IMR-90 (cell line): Measurements from ENCODE around the gene PRKCH. TPM values are rescaled to one million over a fixed set of nuclear protein-coding genes. Genes with fewer than 3 reads are reported as not detected.

Source experiments
- ATAC-seq: fragments of 200-7000 bp; cut with Tn5 transposase; 2 replicates; pipeline ENCODE4 v1.9.1; 2020; ENCODE audit warnings: low read depth, mild to moderate bottlenecking, moderate library complexity
- BruUV-seq: library from RNA; stranded (reverse); fragments of 400-500 nt; replicated peaks from 2 replicates; lab custom pipeline; 2021; lab: Mats Ljungman, UMichigan
- CTCF ChIA-PET: fragments of 300-600 bp; formaldehyde crosslinking; extraction: SDS; loops from one replicate; lab custom pipeline; 2021; ENCODE audit warnings: antibody characterized with exemption; lab: Yijun Ruan, JAX
- POLR2A ChIA-PET: fragments of 300-600 bp; sonication (Branson Sonifier 250); formaldehyde crosslinking; loops from one replicate; lab custom pipeline; 2022; ENCODE audit warnings: antibody characterized with exemption; ENCODE audit not compliant: unreplicated experiment; lab: Charles Lee
- DNase-seq: peaks from one replicate; pipeline ENCODE4 v3.0.0; 2013
- H2AFZ ChIP-seq: replicated peaks from 2 replicates; pipeline ENCODE3; 2013; ENCODE audit warnings: low read length, mild to moderate bottlenecking; ENCODE audit not compliant: poor library complexity
- H2AK5ac ChIP-seq: 2 replicates; pipeline ENCODE4 v1.6.1; 2013; ENCODE audit warnings: low read depth, low read length, inconsistent platforms
- H2AK9ac ChIP-seq: replicated peaks from 2 replicates; pipeline ENCODE3; 2013; ENCODE audit warnings: mild to moderate bottlenecking, low read depth, low read length, moderate library complexity; ENCODE audit not compliant: poor library complexity
- H2BK120ac ChIP-seq: 2 replicates; pipeline ENCODE4 v1.6.1; 2013; ENCODE audit warnings: low read depth, low read length, inconsistent platforms
- H2BK15ac ChIP-seq: 3 replicates; pipeline ENCODE4 v1.6.1; 2013; ENCODE audit warnings: low read depth, low read length, inconsistent platforms
- H2BK20ac ChIP-seq: 2 replicates; pipeline ENCODE4 v1.6.1; 2013; ENCODE audit warnings: low read depth, mild to moderate bottlenecking, inconsistent platforms, low read length, moderate library complexity
- H2BK5ac ChIP-seq: 2 replicates; pipeline ENCODE4 v1.6.1; 2013; ENCODE audit warnings: mild to moderate bottlenecking, low read depth, low read length, inconsistent platforms; ENCODE audit not compliant: poor library complexity, severe bottlenecking
- H3K14ac ChIP-seq: replicated peaks from 2 replicates; pipeline ENCODE4 v1.6.1; 2013; ENCODE audit warnings: low read depth, low read length, inconsistent platforms
- H3K18ac ChIP-seq: 2 replicates; pipeline ENCODE4 v1.6.1; 2013; ENCODE audit warnings: low read depth, low read length, control low read depth
- H3K23ac ChIP-seq: 2 replicates; pipeline ENCODE4 v1.6.1; 2013; ENCODE audit warnings: low read depth, low read length, inconsistent platforms
- H3K27ac ChIP-seq: 2 replicates; pipeline ENCODE4 v1.5.1; 2013; ENCODE audit warnings: mild to moderate bottlenecking, control low read depth, low read length; ENCODE audit not compliant: insufficient read depth
- H3K27me3 ChIP-seq: 2 replicates; pipeline ENCODE4 v1.6.1; 2013; ENCODE audit warnings: low read length; ENCODE audit not compliant: control insufficient read depth, insufficient read depth
- H3K36me3 ChIP-seq: 2 replicates; pipeline ENCODE4 v1.6.1; 2013; ENCODE audit warnings: low read length, mixed read lengths; ENCODE audit not compliant: control insufficient read depth, insufficient read depth
- H3K4ac ChIP-seq: 2 replicates; pipeline ENCODE4 v1.6.1; 2013; ENCODE audit warnings: low read depth, low read length, inconsistent platforms
- H3K4me1 ChIP-seq: 2 replicates; pipeline ENCODE4 v1.6.1; 2013; ENCODE audit warnings: low read length, mixed read lengths; ENCODE audit not compliant: control insufficient read depth, insufficient read depth
- H3K4me2 ChIP-seq: 2 replicates; pipeline ENCODE4 v1.6.1; 2013; ENCODE audit warnings: low read depth, mild to moderate bottlenecking, control low read depth, low read length, moderate library complexity
- H3K4me3 ChIP-seq: 2 replicates; pipeline ENCODE4 v1.5.1; 2013; ENCODE audit warnings: low read depth, mild to moderate bottlenecking, control low read depth, low read length, moderate library complexity; ENCODE audit not compliant: insufficient read depth
- H3K56ac ChIP-seq: 2 replicates; pipeline ENCODE4 v1.6.1; 2013; ENCODE audit warnings: low read length, inconsistent platforms; ENCODE audit not compliant: insufficient read depth; ENCODE audit errors: extremely low read depth
- H3K79me1 ChIP-seq, 2 experiments: 2 replicates each; pipeline ENCODE4 v1.6.1; 2013; ENCODE audit warnings: low read length in 2 of 2, inconsistent platforms in 1 of 2, low read depth in 1 of 2
- H3K9ac ChIP-seq: 2 replicates; pipeline ENCODE4 v1.6.1; 2013; ENCODE audit warnings: low read depth, low read length, control low read depth
- H3K9me1 ChIP-seq: 2 replicates; pipeline ENCODE4 v1.6.1; 2013; ENCODE audit warnings: low read length, inconsistent platforms; ENCODE audit not compliant: insufficient read depth
- H3K9me3 ChIP-seq: 2 replicates; pipeline ENCODE4 v1.6.1; 2013; ENCODE audit warnings: low read length; ENCODE audit not compliant: control insufficient read depth, insufficient read depth
- H4K20me1 ChIP-seq: 2 replicates; pipeline ENCODE4 v1.6.1; 2013; ENCODE audit warnings: low read length, inconsistent platforms; ENCODE audit not compliant: insufficient read depth
- H4K5ac ChIP-seq: 2 replicates; pipeline ENCODE4 v1.6.1; 2013; ENCODE audit warnings: mild to moderate bottlenecking, low read depth, low read length, control low read depth
- H4K8ac ChIP-seq, 2 experiments: 2 replicates each; pipeline ENCODE4 v1.6.1; 2013; ENCODE audit warnings: low read depth in 2 of 2, low read length in 2 of 2, control low read depth in 1 of 2, inconsistent platforms in 1 of 2
- H4K91ac ChIP-seq: 2 replicates; pipeline ENCODE4 v1.6.1; 2013; ENCODE audit warnings: low read depth, low read length, inconsistent platforms; ENCODE audit not compliant: insufficient read depth
- FOS ChIP-seq: fragments of 150-350 bp; IDR thresholded peaks from 2 replicates; pipeline ENCODE4 v1.6.1; 2016; ENCODE audit warnings: low read depth, low read length
- MAZ ChIP-seq: IDR thresholded peaks from 2 replicates; pipeline ENCODE4 v1.6.1; 2012; ENCODE audit warnings: low read depth, mild to moderate bottlenecking, low read length, improper control_type of control experiment, moderate library complexity, borderline replicate concordance
- POLR2A ChIP-seq: IDR thresholded peaks from 2 replicates; pipeline ENCODE4 v1.6.1; 2012; ENCODE audit warnings: mild to moderate bottlenecking, low read depth, low read length
- RCOR1 ChIP-seq: IDR thresholded peaks from 2 replicates; pipeline ENCODE4 v1.6.1; 2012; ENCODE audit warnings: mild to moderate bottlenecking, low read length, improper control_type of control experiment; ENCODE audit not compliant: insufficient replicate concordance
- SMC3 ChIP-seq: fragments of 150-350 bp; IDR thresholded peaks from 2 replicates; pipeline ENCODE4 v1.6.1; 2016; ENCODE audit warnings: low read depth, mild to moderate bottlenecking, antibody characterized with exemption, low read length, moderate library complexity
- WGBS, 2 experiments: methylation state at CpG; one replicate each; pipeline versions ENCODE4 v1.1.5 to v1.1.7; 2013; ENCODE audit warnings: missing lambda C conversion rate in 2 of 2; ENCODE audit not compliant: insufficient read length in 1 of 2; ENCODE audit errors: extremely low coverage in 2 of 2; 5-methylcytosine and 5-hydroxymethylcytosine counted together
- dilution Hi-C: fragments of 300-500 bp; cut with HindIII; formaldehyde crosslinking; loops from one replicate; pipeline ENCODE4 v1.14.3; 2018; ENCODE audit warnings: low sequenced_read_pairs; ENCODE audit not compliant: unreplicated experiment
- in situ Hi-C: fragments of 300-500 bp; cut with MboI; formaldehyde crosslinking; loops from 3 replicates; pipeline ENCODE4 v1.14.3; 2019; ENCODE audit warnings: low sequenced_read_pairs, inconsistent platforms, mixed read lengths
- intact Hi-C: fragments of 100-400 bp; cut with micrococcal nuclease; formaldehyde crosslinking; loops from 2 replicates; pipeline ENCODE4 v1.10.0; 2022
- polyA plus RNA-seq, 3 experiments: library from polyadenylated mRNA; depleted of rRNA; stranded (reverse); fragments of >200 nt; gene quantifications; 2 replicates each; pipeline ENCODE4 v1.2.3, GENCODE V29; 2012; ENCODE audit warnings: low replicate concordance in 1 of 3
- total RNA-seq: library from RNA; depleted of rRNA; stranded (reverse); fragments of >200 nt; gene quantifications from 2 replicates; pipeline ENCODE4 v1.2.3, GENCODE V29; 2012
- TF ChIP-seq, protein P1 (sequence below): conservative IDR thresholded peaks from 2 replicates; pipeline ENCODE4 v1.5.1; 2012; ENCODE audit warnings: mild to moderate bottlenecking, low read depth, low read length, improper control_type of control experiment
- TF ChIP-seq, protein P2 (sequence below): fragments of 150-350 bp; IDR thresholded peaks from 2 replicates; pipeline ENCODE4 v1.6.1; 2017; ENCODE audit warnings: mild to moderate bottlenecking, antibody characterized with exemption, low read length, low read depth
- TF ChIP-seq, protein P3 (sequence below): fragments of 150-350 bp; IDR thresholded peaks from 2 replicates; pipeline ENCODE4 v1.6.1; 2016; ENCODE audit warnings: low read depth, mild to moderate bottlenecking, low read length, moderate library complexity, borderline replicate concordance

The PRKCH gene
- total and polyA plus RNA-seq, 2 of the 4 experiments (the other 2 are of a cell fraction), result 1.6 to 2.3 TPM

DNA sequence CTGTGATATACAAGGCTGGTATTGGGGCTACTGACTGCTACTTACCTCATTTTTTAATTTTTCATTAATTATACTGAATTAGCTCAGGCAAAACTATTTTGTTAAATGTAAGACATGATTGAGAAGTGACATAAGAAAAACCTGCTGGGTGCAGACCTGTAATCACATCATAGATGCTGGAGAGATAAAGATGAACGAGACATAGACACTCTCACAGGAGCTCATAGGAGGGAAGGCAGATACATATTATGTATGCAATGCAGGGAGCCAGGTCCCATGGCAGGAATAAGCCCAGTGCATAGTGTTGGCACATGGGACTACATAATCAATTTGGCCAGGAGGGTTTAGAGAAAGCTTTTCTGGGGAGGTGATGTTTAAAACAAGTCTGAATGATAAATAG is 74.9 kb downstream of the PRKCH start:
- Histone ChIP-seq H2BK20ac (no peak overlapping the region), H4K8ac (no peak overlapping the region), H4K20me1 (no peaks in the 10 kb centered on the region), H4K5ac (no peak overlapping the region), H4K91ac (no peak overlapping the region), H3K23ac (no peak overlapping the region), H3K14ac (no peak overlapping the region), H2BK120ac (no peak overlapping the region), H2BK15ac (no peak overlapping the region), H3K27ac (no peak overlapping the region), H2AFZ (no peak overlapping the region), H3K4me3 (no peak overlapping the region), H3K9ac (no peak overlapping the region), H3K27me3 (peaks cover 18% of the 10 kb centered on the region), H3K4me2 (no peak overlapping the region), H3K36me3 (no peaks in the 10 kb centered on the region), H3K4me1 (no peaks in the 10 kb centered on the region), H3K18ac (no peak overlapping the region), H2AK9ac (no peak overlapping the region), H3K4ac (no peak overlapping the region), H2AK5ac (no peak overlapping the region), H3K9me3 (no peaks in the 10 kb centered on the region), H3K79me1 (no peaks in the 10 kb centered on the region), H3K9me1 (no peaks in the 10 kb centered on the region), H2BK5ac (no peak overlapping the region), H3K56ac (no peak overlapping the region)
- WGBS, 2 experiments, result 17% methylated on average over 1 of the region's 1 CpG; no CpG with 5 or more reads in 1 of the 2 experiments
- CTCF ChIA-PET, result no interaction called here
- no peak for ATAC-seq
- dilution Hi-C loops, result no loop called here
- POLR2A ChIA-PET, result no interaction called here
- in situ Hi-C loops, result no loop called here
- TF ChIP-seq, protein P1, sequence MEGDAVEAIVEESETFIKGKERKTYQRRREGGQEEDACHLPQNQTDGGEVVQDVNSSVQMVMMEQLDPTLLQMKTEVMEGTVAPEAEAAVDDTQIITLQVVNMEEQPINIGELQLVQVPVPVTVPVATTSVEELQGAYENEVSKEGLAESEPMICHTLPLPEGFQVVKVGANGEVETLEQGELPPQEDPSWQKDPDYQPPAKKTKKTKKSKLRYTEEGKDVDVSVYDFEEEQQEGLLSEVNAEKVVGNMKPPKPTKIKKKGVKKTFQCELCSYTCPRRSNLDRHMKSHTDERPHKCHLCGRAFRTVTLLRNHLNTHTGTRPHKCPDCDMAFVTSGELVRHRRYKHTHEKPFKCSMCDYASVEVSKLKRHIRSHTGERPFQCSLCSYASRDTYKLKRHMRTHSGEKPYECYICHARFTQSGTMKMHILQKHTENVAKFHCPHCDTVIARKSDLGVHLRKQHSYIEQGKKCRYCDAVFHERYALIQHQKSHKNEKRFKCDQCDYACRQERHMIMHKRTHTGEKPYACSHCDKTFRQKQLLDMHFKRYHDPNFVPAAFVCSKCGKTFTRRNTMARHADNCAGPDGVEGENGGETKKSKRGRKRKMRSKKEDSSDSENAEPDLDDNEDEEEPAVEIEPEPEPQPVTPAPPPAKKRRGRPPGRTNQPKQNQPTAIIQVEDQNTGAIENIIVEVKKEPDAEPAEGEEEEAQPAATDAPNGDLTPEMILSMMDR, result no peak
- no peak for TF ChIP-seq SMC3
- no peak for TF ChIP-seq MAZ
- TF ChIP-seq, protein P2, sequence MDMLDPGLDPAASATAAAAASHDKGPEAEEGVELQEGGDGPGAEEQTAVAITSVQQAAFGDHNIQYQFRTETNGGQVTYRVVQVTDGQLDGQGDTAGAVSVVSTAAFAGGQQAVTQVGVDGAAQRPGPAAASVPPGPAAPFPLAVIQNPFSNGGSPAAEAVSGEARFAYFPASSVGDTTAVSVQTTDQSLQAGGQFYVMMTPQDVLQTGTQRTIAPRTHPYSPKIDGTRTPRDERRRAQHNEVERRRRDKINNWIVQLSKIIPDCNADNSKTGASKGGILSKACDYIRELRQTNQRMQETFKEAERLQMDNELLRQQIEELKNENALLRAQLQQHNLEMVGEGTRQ, result no peak
- TF ChIP-seq, protein P3, sequence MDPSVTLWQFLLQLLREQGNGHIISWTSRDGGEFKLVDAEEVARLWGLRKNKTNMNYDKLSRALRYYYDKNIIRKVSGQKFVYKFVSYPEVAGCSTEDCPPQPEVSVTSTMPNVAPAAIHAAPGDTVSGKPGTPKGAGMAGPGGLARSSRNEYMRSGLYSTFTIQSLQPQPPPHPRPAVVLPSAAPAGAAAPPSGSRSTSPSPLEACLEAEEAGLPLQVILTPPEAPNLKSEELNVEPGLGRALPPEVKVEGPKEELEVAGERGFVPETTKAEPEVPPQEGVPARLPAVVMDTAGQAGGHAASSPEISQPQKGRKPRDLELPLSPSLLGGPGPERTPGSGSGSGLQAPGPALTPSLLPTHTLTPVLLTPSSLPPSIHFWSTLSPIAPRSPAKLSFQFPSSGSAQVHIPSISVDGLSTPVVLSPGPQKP, result no peak
- TF ChIP-seq POLR2A, result no peak
- TF ChIP-seq FOS, result no peak
- no peak for TF ChIP-seq RCOR1
- DNase-seq, result no peak
- intact Hi-C loops, result no loop called here
- BruUV-seq, result no TSS peak
